ENCODE data around the gene MARCHF3.

GRCh38 chr5:127024821-127025220, 5.5 kb downstream of the MARCHF3 start:
- TF ChIP-seq CTCF (IDR thresholded peaks at IDR 0.05 in 8 of 11, conservative IDR thresholded peaks at IDR 0.05 in 3 of 11) (no peak), POLR2A (IDR thresholded peaks at IDR 0.05) (no peak), POLR2AphosphoS5 (IDR thresholded peaks at IDR 0.05) (no peak)

Measured in spleen (tissue), 7 donors.